MCF 10A (cell line): ENCODE results near the gene KCNK5. TPM values are rescaled to one million over a fixed set of nuclear protein-coding genes. Genes with fewer than 3 reads are reported as not detected.

ENCODE experiments used
- BruUV-seq: library from RNA; stranded (reverse); fragments of 400-500 nt; replicated peaks from 2 replicates; lab custom pipeline; 2021; lab: Mats Ljungman, UMichigan
- CTCF ChIA-PET: fragments of 300-600 bp; sonication (Branson Sonifier 250); formaldehyde crosslinking; extraction: SDS; loops from one replicate; lab custom pipeline; 2021; ENCODE audit warnings: antibody characterized with exemption, inconsistent platforms; lab: Yijun Ruan, JAX
- POLR2A ChIA-PET: fragments of 300-600, 350-650 bp; sonication (Branson Sonifier 250); formaldehyde crosslinking; extraction: SDS; loops from one replicate; lab custom pipeline; 2020; ENCODE audit warnings: antibody characterized with exemption, inconsistent platforms; lab: Yijun Ruan, JAX
- DNase-seq: peaks from one replicate; pipeline ENCODE4 v3.0.0-alpha.2; 2018; ENCODE audit not compliant: unreplicated experiment
- H3K27ac Mint-ChIP-seq: one replicate; pipeline ENCODE4 v1.8.0; 2022; ENCODE audit warnings: mild to moderate bottlenecking, low read depth, mixed read lengths; ENCODE audit not compliant: unreplicated experiment
- H3K27me3 Mint-ChIP-seq: one replicate; pipeline ENCODE4 v1.8.0; 2022; ENCODE audit warnings: mixed read lengths; ENCODE audit not compliant: insufficient read depth, unreplicated experiment
- H3K36me3 Mint-ChIP-seq: one replicate; pipeline ENCODE4 v1.8.0; 2022; ENCODE audit warnings: mild to moderate bottlenecking, moderate library complexity, mixed read lengths; ENCODE audit not compliant: insufficient read depth, unreplicated experiment
- H3K4me1 Mint-ChIP-seq: one replicate; pipeline ENCODE4 v1.8.0; 2022; ENCODE audit warnings: mixed read lengths; ENCODE audit not compliant: insufficient read depth, unreplicated experiment
- H3K4me3 Mint-ChIP-seq: one replicate; pipeline ENCODE4 v1.8.0; 2022; ENCODE audit warnings: mild to moderate bottlenecking, moderate library complexity, mixed read lengths; ENCODE audit not compliant: unreplicated experiment
- H3K9me3 Mint-ChIP-seq: one replicate; pipeline ENCODE4 v1.8.0; 2022; ENCODE audit warnings: mixed read lengths; ENCODE audit not compliant: unreplicated experiment
- intact Hi-C: fragments of 100-400 bp; cut with micrococcal nuclease; formaldehyde crosslinking; loops from 2 replicates; pipeline ENCODE4 v1.14.1; 2022
- total RNA-seq: library from RNA; stranded (reverse); gene quantifications from 2 replicates; pipeline ENCODE4 v1.2.3, GENCODE V29; 2022
- TF ChIP-seq, protein P1 (sequence below): fragments of 200-600 bp; IDR thresholded peaks from one replicate; pipeline ENCODE4 v1.8.0; 2022; ENCODE audit warnings: antibody characterized with exemption, mild to moderate bottlenecking; ENCODE audit not compliant: unreplicated experiment

The KCNK5 gene
- total RNA-seq, 1 experiment from 2014 or later = 2.6 TPM

DNA sequence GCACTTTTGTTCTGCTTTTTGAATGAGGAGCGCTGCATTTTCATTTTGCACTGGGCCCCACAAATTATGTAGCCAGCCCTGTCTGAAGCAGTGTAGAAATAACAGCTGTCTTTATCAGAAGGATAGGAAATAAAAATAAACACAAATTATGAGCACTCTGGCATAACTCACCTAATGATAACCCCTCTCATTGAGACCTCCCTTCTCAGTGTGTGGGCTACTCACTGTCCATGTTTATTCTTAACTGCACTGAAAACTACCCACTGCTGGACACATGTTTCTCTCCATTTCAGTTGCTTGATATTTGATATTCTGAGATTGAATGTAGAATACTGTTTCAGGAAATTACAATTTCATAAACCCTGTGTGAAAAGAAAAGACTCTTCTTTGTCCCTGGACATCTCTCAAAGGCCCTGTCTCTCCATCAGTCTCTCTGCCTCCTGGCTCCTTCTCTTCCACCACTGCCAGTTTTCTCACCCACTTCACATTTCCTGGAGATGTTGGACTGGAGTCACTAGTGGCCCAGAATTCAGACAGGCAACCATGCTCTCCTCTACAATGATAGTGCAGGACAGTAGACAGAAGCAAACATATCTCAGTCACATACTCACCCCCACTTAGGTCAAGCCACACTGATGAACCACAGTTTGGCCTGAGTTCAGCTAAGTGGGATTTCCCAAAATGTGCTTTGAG is 84.6 kb downstream of the KCNK5 start:
- TF ChIP-seq, protein P1, sequence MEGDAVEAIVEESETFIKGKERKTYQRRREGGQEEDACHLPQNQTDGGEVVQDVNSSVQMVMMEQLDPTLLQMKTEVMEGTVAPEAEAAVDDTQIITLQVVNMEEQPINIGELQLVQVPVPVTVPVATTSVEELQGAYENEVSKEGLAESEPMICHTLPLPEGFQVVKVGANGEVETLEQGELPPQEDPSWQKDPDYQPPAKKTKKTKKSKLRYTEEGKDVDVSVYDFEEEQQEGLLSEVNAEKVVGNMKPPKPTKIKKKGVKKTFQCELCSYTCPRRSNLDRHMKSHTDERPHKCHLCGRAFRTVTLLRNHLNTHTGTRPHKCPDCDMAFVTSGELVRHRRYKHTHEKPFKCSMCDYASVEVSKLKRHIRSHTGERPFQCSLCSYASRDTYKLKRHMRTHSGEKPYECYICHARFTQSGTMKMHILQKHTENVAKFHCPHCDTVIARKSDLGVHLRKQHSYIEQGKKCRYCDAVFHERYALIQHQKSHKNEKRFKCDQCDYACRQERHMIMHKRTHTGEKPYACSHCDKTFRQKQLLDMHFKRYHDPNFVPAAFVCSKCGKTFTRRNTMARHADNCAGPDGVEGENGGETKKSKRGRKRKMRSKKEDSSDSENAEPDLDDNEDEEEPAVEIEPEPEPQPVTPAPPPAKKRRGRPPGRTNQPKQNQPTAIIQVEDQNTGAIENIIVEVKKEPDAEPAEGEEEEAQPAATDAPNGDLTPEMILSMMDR = no peak
- peaks cover 47% of the 10 kb centered on the region for H3K27me3 Mint-ChIP-seq
- no peaks in the 10 kb centered on the region for H3K36me3 Mint-ChIP-seq
- no peak for DNase-seq
- H3K4me3 Mint-ChIP-seq = no peak overlapping the region
- H3K4me1 Mint-ChIP-seq = no peaks in the 10 kb centered on the region
- ChIA-PET CTCF (interaction anchor here (0.6 kb wide), 1 partner anchor 212 kb away, joined by 3 read pairs; no protein-coding TSS in a partner anchor), POLR2A (no interaction called here)
- intact Hi-C loops = no loop called here
- BruUV-seq = no TSS peak
- no peaks in the 10 kb centered on the region for H3K9me3 Mint-ChIP-seq
- H3K27ac Mint-ChIP-seq = no peak overlapping the region

DNA sequence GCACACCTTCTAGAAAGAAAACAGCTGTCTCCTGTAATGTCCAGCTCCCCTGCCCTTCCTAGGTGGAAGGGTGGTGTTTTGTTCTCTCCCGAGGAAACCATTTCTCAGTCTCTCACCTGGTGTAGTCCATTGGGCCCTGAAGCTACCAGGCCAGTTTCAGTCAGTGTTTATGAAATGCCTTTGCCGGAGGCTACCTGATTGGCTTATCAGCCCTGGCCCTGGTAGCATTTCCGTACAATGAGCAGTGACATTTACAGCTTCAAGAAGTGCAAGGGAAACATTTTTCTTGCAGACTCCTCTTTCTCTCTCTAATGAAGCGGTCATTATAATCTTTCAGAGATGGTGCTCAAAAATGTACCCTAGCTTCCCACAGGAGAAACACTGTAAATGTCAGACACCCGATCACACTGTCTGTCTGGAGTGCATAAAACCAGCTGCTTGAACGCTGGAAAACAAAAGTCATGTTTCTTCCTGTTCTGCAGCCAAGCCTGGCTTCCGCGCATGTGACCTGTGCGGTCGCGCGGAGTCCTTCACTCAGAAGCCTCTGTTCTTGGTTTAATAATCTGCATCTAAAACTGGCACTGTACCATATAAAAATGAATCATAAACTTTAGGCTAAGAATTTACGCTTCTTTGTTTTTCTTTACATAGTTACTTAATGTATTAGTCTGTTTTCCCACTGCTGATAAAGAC is 85.9 kb downstream of the KCNK5 start:
- Mint-ChIP-seq H3K4me1 (no peaks in the 10 kb centered on the region), H3K9me3 (no peaks in the 10 kb centered on the region), H3K4me3 (no peak overlapping the region), H3K27me3 (peaks cover 35% of the 10 kb centered on the region), H3K36me3 (no peaks in the 10 kb centered on the region), H3K27ac (no peak overlapping the region)
- ChIA-PET POLR2A (no interaction called here), CTCF (interaction anchor here (0.6 to 0.7 kb wide), 2 partner anchors 35 to 348 kb away, joined by 3 read pairs; no protein-coding TSS in a partner anchor)
- BruUV-seq = no TSS peak
- no peak for DNase-seq
- intact Hi-C loops = no loop called here
- TF ChIP-seq, protein P1 = no peak

DNA sequence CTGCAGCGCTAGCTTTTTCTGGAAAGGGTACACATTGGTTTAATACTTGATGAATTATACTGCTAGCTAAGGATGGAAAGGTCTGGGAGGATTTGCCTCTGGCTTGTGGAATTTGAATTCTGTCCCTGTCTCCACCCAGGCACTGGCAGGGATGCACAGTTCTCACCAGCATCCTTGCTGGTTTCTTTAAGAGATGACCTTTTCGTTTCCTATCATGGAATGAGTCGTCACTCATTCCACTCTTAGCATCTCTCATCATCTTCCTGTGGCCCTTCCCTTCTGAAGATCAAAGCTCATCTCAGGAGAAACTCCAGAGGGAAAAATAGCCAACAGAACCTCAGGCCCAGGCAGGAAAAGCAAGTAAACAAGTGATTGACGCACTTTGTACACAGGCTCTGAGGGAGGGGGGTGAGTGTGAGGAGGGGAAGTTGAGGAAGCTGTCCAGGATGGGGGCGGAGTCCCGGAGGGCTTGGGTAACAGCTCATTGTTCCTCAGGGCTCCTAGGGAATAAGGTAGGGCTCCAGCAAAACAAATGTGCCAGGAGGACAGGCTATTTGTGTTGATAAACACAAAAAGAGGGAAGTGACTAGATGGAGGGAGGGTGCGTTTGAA is 88.6 kb downstream of the KCNK5 start:
- Mint-ChIP-seq H3K27me3 (peaks cover 10% of the 10 kb centered on the region), H3K27ac (no peak overlapping the region), H3K4me3 (no peak overlapping the region), H3K9me3 (no peaks in the 10 kb centered on the region), H3K36me3 (no peaks in the 10 kb centered on the region), H3K4me1 (no peaks in the 10 kb centered on the region)
- TF ChIP-seq, protein P1 = no peak
- BruUV-seq = no TSS peak
- CTCF ChIA-PET = interaction anchor here (0.6 to 1.1 kb wide), 5 partner anchors 17 to 1568 kb away, joined by 3 to 4 read pairs (median 3); no protein-coding TSS in a partner anchor
- no peak for DNase-seq
- intact Hi-C loops = no loop called here
- POLR2A ChIA-PET = no interaction called here

Other genes with a start within 250 kb of the KCNK5 start
- gene GLP1R, start 180.7 kb downstream of the KCNK5 start, total RNA-seq = not detected in 2 replicates
- gene SAYSD1, start 114.3 kb downstream of the KCNK5 start, total RNA-seq = 8.4 and 10.9 TPM in 2 replicates
- gene KCNK17, start 84.9 kb upstream of the KCNK5 start, total RNA-seq = not detected in 2 replicates
- gene KCNK16, start 93.2 kb upstream of the KCNK5 start, total RNA-seq = not detected in 2 replicates